ENCODE data around the gene EIF2B4. TPM values are rescaled to one million over a fixed set of nuclear protein-coding genes. Genes with fewer than 3 reads are reported as not detected.
A peak's percentile ranks its signal among the peaks of the same experiment; 100 is the strongest.

Gene EIF2B4
- total and polyA plus RNA-seq, 9 of the 15 experiments (the other 6 are each of a cell fraction or from before 2014, with no cell fraction given), result 29.7 to 80.3 (median 58.9) TPM

GRCh38 chr2:27356382-27357181 is 13.6 kb downstream of the EIF2B4 start, which contains the start of gene GTF3C2 (continued):
- no peak for TF ChIP-seq SRSF7 (optimal IDR thresholded peaks at IDR 0.05; ENCODE audit: low read depth, low read length)
- TF ChIP-seq UBTF (IDR thresholded peaks at IDR 0.05; ENCODE audit: borderline replicate concordance in 1 of 2, low read depth in 2 of 2, low read length in 2 of 2), result peak; percentile 76 to 92; a peak in 3 of 4 replicates
- no peak for TF ChIP-seq TCFL5 (CRISPR knock-in tag; conservative IDR thresholded peaks at IDR 0.05)
- peak; percentile 88 for TF ChIP-seq POLR2A (conservative IDR thresholded peaks at IDR 0.05)
- no peak for TF ChIP-seq RFX1 (IDR thresholded peaks at IDR 0.05)
- TF ChIP-seq ZHX1 (conservative IDR thresholded peaks at IDR 0.05; ENCODE audit: low read length), result 0 out of 2 replicates have a peak, but pooled peaks have one; percentile 4
- peak; percentile 62 for TF ChIP-seq LEF1 (IDR thresholded peaks at IDR 0.05)
- TF ChIP-seq RB1 (IDR thresholded peaks at IDR 0.05; ENCODE audit: low read depth), result peak; percentile 60
- peak; percentile 82 for TF ChIP-seq ARID4B (CRISPR knock-in tag; IDR thresholded peaks at IDR 0.05)
- TF ChIP-seq BCOR (IDR thresholded peaks at IDR 0.05), result 0 out of 2 replicates have a peak, but pooled peaks have one; percentile 33
- no peak for TF ChIP-seq FOXA1 (IDR thresholded peaks at IDR 0.05; ENCODE audit: borderline replicate concordance)
- no peak for TF ChIP-seq CUX1 (CRISPR knock-in tag; IDR thresholded peaks at IDR 0.05)
- TF ChIP-seq PHF20 (IDR thresholded peaks at IDR 0.05; ENCODE audit: partially characterized antibody), result peak; percentile 92

All from K562 (cell line).